ENCODE results near the gene CCDC9B. TPM values are rescaled to one million over a fixed set of nuclear protein-coding genes. Genes with fewer than 3 reads are reported as not detected.

The CCDC9B gene
- total RNA-seq, 4 donors from 2014 or later, result 28.0 to 105 (median 66.7) TPM

DNA sequence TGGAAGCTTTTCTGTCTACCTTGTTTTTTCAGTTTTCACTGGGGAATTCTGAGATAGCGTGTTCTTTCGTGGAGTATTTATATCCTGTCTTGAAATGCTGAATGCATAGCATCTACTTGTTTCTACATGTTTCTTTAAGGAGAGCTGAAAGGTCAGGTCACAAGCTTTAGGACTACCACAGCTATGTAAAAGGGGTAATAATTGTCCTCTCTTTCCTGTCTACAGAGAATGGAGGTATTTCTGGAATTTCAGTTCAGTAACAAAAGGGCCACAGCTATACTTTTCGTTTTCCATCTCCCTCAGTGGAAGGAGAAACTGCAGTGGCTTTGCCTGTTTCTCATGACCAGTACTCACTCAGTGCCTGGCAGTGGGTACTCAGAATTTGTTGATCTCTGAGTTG lies 12.6 kb downstream of the CCDC9B start:
- WGBS, 2 donors (ENCODE audit: low coverage in 1 of 2), result 30 to 52% methylated on average over 3 of the region's 3 CpGs
- TF ChIP-seq, protein P1, sequence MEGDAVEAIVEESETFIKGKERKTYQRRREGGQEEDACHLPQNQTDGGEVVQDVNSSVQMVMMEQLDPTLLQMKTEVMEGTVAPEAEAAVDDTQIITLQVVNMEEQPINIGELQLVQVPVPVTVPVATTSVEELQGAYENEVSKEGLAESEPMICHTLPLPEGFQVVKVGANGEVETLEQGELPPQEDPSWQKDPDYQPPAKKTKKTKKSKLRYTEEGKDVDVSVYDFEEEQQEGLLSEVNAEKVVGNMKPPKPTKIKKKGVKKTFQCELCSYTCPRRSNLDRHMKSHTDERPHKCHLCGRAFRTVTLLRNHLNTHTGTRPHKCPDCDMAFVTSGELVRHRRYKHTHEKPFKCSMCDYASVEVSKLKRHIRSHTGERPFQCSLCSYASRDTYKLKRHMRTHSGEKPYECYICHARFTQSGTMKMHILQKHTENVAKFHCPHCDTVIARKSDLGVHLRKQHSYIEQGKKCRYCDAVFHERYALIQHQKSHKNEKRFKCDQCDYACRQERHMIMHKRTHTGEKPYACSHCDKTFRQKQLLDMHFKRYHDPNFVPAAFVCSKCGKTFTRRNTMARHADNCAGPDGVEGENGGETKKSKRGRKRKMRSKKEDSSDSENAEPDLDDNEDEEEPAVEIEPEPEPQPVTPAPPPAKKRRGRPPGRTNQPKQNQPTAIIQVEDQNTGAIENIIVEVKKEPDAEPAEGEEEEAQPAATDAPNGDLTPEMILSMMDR (IDR thresholded peaks at IDR 0.05), result no peak
- TF ChIP-seq EP300 (IDR thresholded peaks at IDR 0.05), result no peak
- no peak for TF ChIP-seq POLR2A (IDR thresholded peaks at IDR 0.05)
- no peak for TF ChIP-seq POLR2AphosphoS5 (IDR thresholded peaks at IDR 0.05)
- Histone ChIP-seq H3K4me1 (peaks cover 17 to 92% (median 45%) of the 10 kb centered on the region in 3 donors), H3K9me3 (no peaks in the 10 kb centered on the region), H3K27ac (peak overlapping the region; percentile 79 to 98 (median 98)), H3K4me3 (no peak overlapping the region), H3K27me3 (no peaks in the 10 kb centered on the region), H3K36me3 (no peaks in the 10 kb centered on the region)
- ATAC-seq, result no peak

- Histone ChIP-seq H3K27ac (peak overlapping the region; percentile 79 to 98 (median 98)), H3K9me3 (no peaks in the 10 kb centered on the region), H3K4me3 (no peak overlapping the region), H3K36me3 (no peaks in the 10 kb centered on the region), H3K27me3 (no peaks in the 10 kb centered on the region), H3K4me1 (peaks cover 17 to 92% (median 41%) of the 10 kb centered on the region in 3 donors)
- no peak for TF ChIP-seq EP300 (IDR thresholded peaks at IDR 0.05)
- no peak for TF ChIP-seq POLR2A (IDR thresholded peaks at IDR 0.05)
- no peak for TF ChIP-seq POLR2AphosphoS5 (IDR thresholded peaks at IDR 0.05)
- WGBS, 2 donors (ENCODE audit: low coverage in 1 of 2), result 17 to 41% methylated on average over 1 to 3 of the region's 6 CpGs
- no peak for ATAC-seq
These were observed 13.3 kb downstream of the CCDC9B start for GRCh38 chr15:40327457-40327856.

- Histone ChIP-seq H3K27ac (peak overlapping the region in 3 of 4 donors; percentile 94 to 98 (median 98)), H3K4me1 (peaks cover 14 to 90% (median 38%) of the 10 kb centered on the region in 3 donors), H3K9me3 (no peaks in the 10 kb centered on the region), H3K4me3 (peak overlapping the region; percentile 92 to 100), H3K36me3 (no peaks in the 10 kb centered on the region), H3K27me3 (no peaks in the 10 kb centered on the region)
- WGBS, 2 donors (ENCODE audit: low coverage in 1 of 2), result 55 to 72% methylated on average over 2 of the region's 2 CpGs
- ATAC-seq, result no peak
- TF ChIP-seq POLR2AphosphoS5 (IDR thresholded peaks at IDR 0.05) (no peak), POLR2A (IDR thresholded peaks at IDR 0.05) (no peak), EP300 (IDR thresholded peaks at IDR 0.05) (no peak)
- TF ChIP-seq, protein P1 (IDR thresholded peaks at IDR 0.05), result no peak
These were observed 15.0 kb downstream of the CCDC9B start for GRCh38 chr15:40325700-40326099.

DNA sequence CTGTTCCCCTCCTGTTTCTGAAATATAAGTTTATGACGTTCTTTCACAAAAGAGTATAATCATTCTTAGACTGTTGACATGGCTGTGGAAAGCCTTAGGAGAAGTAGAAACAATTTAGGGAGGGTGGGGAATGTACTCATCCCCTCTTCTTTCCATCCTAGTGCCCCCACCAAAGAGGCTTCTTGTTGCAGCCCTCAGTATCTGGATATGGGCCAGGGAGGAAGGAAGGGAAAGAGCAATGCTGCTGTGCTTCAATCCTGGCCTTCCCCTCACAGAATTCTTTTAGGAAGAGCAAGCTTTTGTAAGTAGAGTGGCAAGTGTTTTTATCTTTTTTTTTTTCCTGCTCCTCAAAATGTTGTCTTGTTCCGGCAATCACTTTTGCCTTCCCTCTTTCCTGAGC lies 15.6 kb downstream of the CCDC9B start:
- WGBS, 2 donors (ENCODE audit: low coverage in 1 of 2), result 10 to 35% methylated on average over 1 to 2 of the region's 2 CpGs
- H3K27me3 ChIP-seq, result no peaks in the 10 kb centered on the region
- ATAC-seq, result no peak
- peak overlapping the region; percentile 94 to 99 (median 98) for H3K27ac ChIP-seq
- peaks cover 14 to 90% (median 33%) of the 10 kb centered on the region in 3 donors for H3K4me1 ChIP-seq
- TF ChIP-seq POLR2A (IDR thresholded peaks at IDR 0.05) (no peak), EP300 (IDR thresholded peaks at IDR 0.05) (no peak), POLR2AphosphoS5 (IDR thresholded peaks at IDR 0.05) (no peak)
- TF ChIP-seq, protein P1 (IDR thresholded peaks at IDR 0.05), result no peak
- H3K36me3 ChIP-seq, result no peaks in the 10 kb centered on the region
- H3K4me3 ChIP-seq, result peak overlapping the region; percentile 92 to 100
- no peaks in the 10 kb centered on the region for H3K9me3 ChIP-seq

DNA sequence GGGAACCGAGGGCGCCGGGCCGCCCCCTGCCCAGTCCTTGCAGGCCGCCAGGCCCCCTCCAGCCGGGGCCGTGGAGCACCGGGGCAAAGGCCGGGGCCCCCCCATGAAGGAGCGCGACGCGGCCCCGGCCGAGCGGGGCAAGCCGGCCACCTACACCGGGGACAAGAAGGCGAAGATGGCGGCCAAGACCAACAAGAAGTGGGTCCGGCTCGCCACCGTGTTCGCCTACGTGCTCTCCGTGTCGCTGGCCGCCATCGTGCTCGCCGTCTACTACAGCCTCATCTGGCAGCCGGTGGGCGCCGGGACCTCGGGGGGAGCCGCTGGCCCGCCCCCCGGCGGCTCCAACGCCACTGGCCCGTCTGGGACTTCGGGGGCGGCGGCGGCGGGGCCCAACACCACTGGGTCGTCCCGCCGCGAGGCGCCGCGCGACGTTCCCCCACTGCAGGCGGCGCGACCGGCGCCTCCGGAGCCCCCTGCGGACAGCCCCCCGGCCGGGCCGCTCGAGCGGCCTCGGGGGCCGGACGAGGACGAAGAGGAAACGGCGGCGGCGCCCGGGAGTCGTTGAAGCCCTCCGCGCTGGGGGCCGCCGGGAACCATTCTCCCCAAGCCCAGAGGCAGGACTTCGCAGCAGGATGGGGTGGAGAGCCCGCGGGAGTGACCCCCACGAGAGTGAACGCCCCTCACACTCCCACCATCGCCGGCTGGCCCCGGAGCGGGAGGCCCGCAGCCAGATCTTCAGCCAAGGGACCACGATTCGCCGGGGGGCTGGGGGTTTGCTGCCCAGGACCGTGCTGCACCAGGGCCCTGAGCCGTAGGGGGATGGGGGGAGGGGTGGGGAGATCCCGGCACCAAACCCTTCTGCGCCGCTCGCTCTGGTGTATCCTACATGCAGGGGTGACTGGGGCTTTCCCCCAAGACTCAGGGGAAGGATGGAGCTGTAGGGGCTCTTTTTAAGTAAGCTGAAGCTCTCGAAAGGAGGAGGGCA lies 16.5 kb downstream of the CCDC9B start:
- 0% methylated on average over 3 of the region's 101 CpGs for WGBS, 2 donors (ENCODE audit: low coverage in 1 of 2)
- peak overlapping the region; percentile 94 to 99 (median 98) for H3K27ac ChIP-seq
- TF ChIP-seq, protein P1 (IDR thresholded peaks at IDR 0.05), result no peak
- no peak for TF ChIP-seq POLR2A (IDR thresholded peaks at IDR 0.05)
- no peak for TF ChIP-seq EP300 (IDR thresholded peaks at IDR 0.05)
- no peak for TF ChIP-seq POLR2AphosphoS5 (IDR thresholded peaks at IDR 0.05)
- peak overlapping the region; percentile 92 to 100 for H3K4me3 ChIP-seq
- H3K9me3 ChIP-seq, result no peaks in the 10 kb centered on the region
- H3K27me3 ChIP-seq, result no peaks in the 10 kb centered on the region
- no peaks in the 10 kb centered on the region for H3K36me3 ChIP-seq
- H3K4me1 ChIP-seq, result peaks cover 8 to 80% (median 25%) of the 10 kb centered on the region in 3 donors
- ATAC-seq, result peak; percentile 3

Data from gastroesophageal sphincter (tissue), 4 donors.